Activated naive CD4-positive, alpha-beta T cell treated with anti-CD3 and anti-CD28 coated beads, Interleukin-2, amount 50 U/mL, for 72 hours (primary cell): ENCODE results near the gene LRRC55. TPM values are rescaled to one million over a fixed set of nuclear protein-coding genes. Genes with fewer than 3 reads are reported as not detected.

Source experiments
- ATAC-seq, 2 donors: fragments of 150-1000 bp; cut with Tn5 transposase; 2 replicates each; pipeline ENCODE4 v1.10.0; 2021; ENCODE audit warnings: mild to moderate bottlenecking in 2 of 2, moderate library complexity in 2 of 2
- DNase-seq, 2 donors: peaks; one replicate each; pipeline ENCODE4 v3.0.0; 2021 to 2022; ENCODE audit warnings: low spot score in 2 of 2
- H3K27ac Mint-ChIP-seq, 2 donors: one replicate each; pipeline ENCODE4 v1.8.0; 2022; ENCODE audit warnings: mild to moderate bottlenecking in 2 of 2, mixed read lengths in 2 of 2
- H3K36me3 Mint-ChIP-seq, 2 donors: one replicate each; pipeline ENCODE4 v1.8.0; 2022; ENCODE audit warnings: mixed read lengths in 2 of 2
- H3K9me3 Mint-ChIP-seq, 2 donors: one replicate each; pipeline ENCODE4 v1.8.0; 2022; ENCODE audit warnings: mixed read lengths in 2 of 2
- total RNA-seq, 2 donors: library from RNA; stranded (reverse); gene quantifications; one replicate each; pipeline ENCODE4 v1.2.3, GENCODE V29; 2022

Gene LRRC55
- total RNA-seq, 2 donors from 2014 or later, result not detected

- no peak overlapping the region for H3K27ac Mint-ChIP-seq
- no peak for DNase-seq
- H3K9me3 Mint-ChIP-seq, result no peaks in the 10 kb centered on the region
- H3K36me3 Mint-ChIP-seq, result no peaks in the 10 kb centered on the region
- ATAC-seq, result no peak
Measured at GRCh38 chr11:57214494-57214893, 32.7 kb downstream of the LRRC55 start.

- ATAC-seq, result no peak
- H3K27ac Mint-ChIP-seq, result no peak overlapping the region
- H3K9me3 Mint-ChIP-seq, result no peaks in the 10 kb centered on the region
- no peak for DNase-seq
- no peaks in the 10 kb centered on the region for H3K36me3 Mint-ChIP-seq
Measured at GRCh38 chr11:57216463-57216862, 34.7 kb downstream of the LRRC55 start.

GRCh38 chr11:57217053-57217452, 35.3 kb downstream of the LRRC55 start:
- H3K27ac Mint-ChIP-seq, result no peak overlapping the region
- H3K9me3 Mint-ChIP-seq, result no peaks in the 10 kb centered on the region
- H3K36me3 Mint-ChIP-seq, result no peaks in the 10 kb centered on the region
- no peak for ATAC-seq
- DNase-seq, result no peak

- ATAC-seq (no peak), DNase-seq (no peak)
- no peak overlapping the region for H3K27ac Mint-ChIP-seq
- H3K9me3 Mint-ChIP-seq, result no peaks in the 10 kb centered on the region
- no peaks in the 10 kb centered on the region for H3K36me3 Mint-ChIP-seq
Measured at GRCh38 chr11:57219021-57219627, 37.4 kb downstream of the LRRC55 start.

- Mint-ChIP-seq H3K27ac (no peak overlapping the region), H3K36me3 (no peaks in the 10 kb centered on the region), H3K9me3 (no peaks in the 10 kb centered on the region)
- ATAC-seq (no peak), DNase-seq (no peak)
Measured at GRCh38 chr11:57222239-57222638, 40.5 kb downstream of the LRRC55 start.

GRCh38 chr11:57223601-57224000, 41.8 kb downstream of the LRRC55 start:
- DNase-seq (no peak), ATAC-seq (no peak)
- Mint-ChIP-seq H3K9me3 (no peaks in the 10 kb centered on the region), H3K27ac (no peak overlapping the region), H3K36me3 (no peaks in the 10 kb centered on the region)

- DNase-seq (no peak), ATAC-seq (no peak)
- Mint-ChIP-seq H3K9me3 (no peaks in the 10 kb centered on the region), H3K27ac (no peak overlapping the region), H3K36me3 (no peaks in the 10 kb centered on the region)
Measured at GRCh38 chr11:57224128-57224527, 42.4 kb downstream of the LRRC55 start.

- DNase-seq (no peak), ATAC-seq (no peak)
- Mint-ChIP-seq H3K36me3 (no peaks in the 10 kb centered on the region), H3K9me3 (no peaks in the 10 kb centered on the region), H3K27ac (no peak overlapping the region)
Measured at GRCh38 chr11:57224537-57224936, 42.8 kb downstream of the LRRC55 start.

GRCh38 chr11:57228600-57228999, 46.8 kb downstream of the LRRC55 start:
- no peak for ATAC-seq
- no peak for DNase-seq
- Mint-ChIP-seq H3K9me3 (no peaks in the 10 kb centered on the region), H3K27ac (no peak overlapping the region), H3K36me3 (no peaks in the 10 kb centered on the region)

GRCh38 chr11:57230316-57230715, 48.6 kb downstream of the LRRC55 start:
- no peaks in the 10 kb centered on the region for H3K36me3 Mint-ChIP-seq
- ATAC-seq (no peak), DNase-seq (no peak)
- H3K9me3 Mint-ChIP-seq, result no peaks in the 10 kb centered on the region
- no peak overlapping the region for H3K27ac Mint-ChIP-seq

GRCh38 chr11:57230791-57231538, 49.2 kb downstream of the LRRC55 start:
- no peak for ATAC-seq
- H3K36me3 Mint-ChIP-seq, result no peaks in the 10 kb centered on the region
- H3K27ac Mint-ChIP-seq, result no peak overlapping the region

GRCh38 chr11:57231539-57232253, 49.9 kb downstream of the LRRC55 start:
- no peak for ATAC-seq
- Mint-ChIP-seq H3K36me3 (no peaks in the 10 kb centered on the region), H3K9me3 (no peaks in the 10 kb centered on the region), H3K27ac (no peak overlapping the region)
- DNase-seq, result no peak

More at GRCh38 chr11:57230791-57231538, 49.2 kb downstream of the LRRC55 start:
- no peaks in the 10 kb centered on the region for H3K9me3 Mint-ChIP-seq
- no peak for DNase-seq

GRCh38 chr11:57233702-57234101, 51.9 kb downstream of the LRRC55 start:
- DNase-seq, result no peak
- no peaks in the 10 kb centered on the region for H3K36me3 Mint-ChIP-seq
- H3K9me3 Mint-ChIP-seq, result no peaks in the 10 kb centered on the region
- ATAC-seq, result no peak
- no peak overlapping the region for H3K27ac Mint-ChIP-seq

GRCh38 chr11:57235761-57236703, 54.3 kb downstream of the LRRC55 start:
- DNase-seq (no peak), ATAC-seq (no peak)
- Mint-ChIP-seq H3K27ac (no peak overlapping the region), H3K9me3 (no peaks in the 10 kb centered on the region), H3K36me3 (no peaks in the 10 kb centered on the region)

- no peaks in the 10 kb centered on the region for H3K36me3 Mint-ChIP-seq
- ATAC-seq (no peak), DNase-seq (no peak)
- no peak within 1 kb of the TSS for H3K27ac Mint-ChIP-seq
- no peaks in the 10 kb centered on the region for H3K9me3 Mint-ChIP-seq
Measured at GRCh38 chr11:57237204-57237681, 55.5 kb downstream of the LRRC55 start, which contains the start of gene APLNR. APLNR (minus strand) TSS chr11:57237250; CDS start chr11:57237004, 246 bp downstream.

GRCh38 chr11:57239348-57239747, 57.6 kb downstream of the LRRC55 start:
- H3K9me3 Mint-ChIP-seq, result no peaks in the 10 kb centered on the region
- H3K36me3 Mint-ChIP-seq, result no peaks in the 10 kb centered on the region
- ATAC-seq, result no peak
- DNase-seq, result no peak
- H3K27ac Mint-ChIP-seq, result no peak overlapping the region
